Neutrophil (primary cell): Measurements from ENCODE around the gene PKN3.
A peak's percentile ranks its signal among the peaks of the same experiment; 100 is the strongest.

ENCODE experiments used
- H3K27ac ChIP-seq: fragments of 200-600 bp; sonication (generic); 2 replicates; pipeline ENCODE4 v1.5.1; 2016; ENCODE audit warnings: mild to moderate bottlenecking, moderate library complexity
- H3K27me3 ChIP-seq: fragments of 200-600 bp; sonication (generic); 2 replicates; pipeline ENCODE4 v1.6.0; 2016; ENCODE audit warnings: mild to moderate bottlenecking
- H3K36me3 ChIP-seq: fragments of 200-600 bp; sonication (generic); 2 replicates; pipeline ENCODE4 v1.5.1; 2017
- H3K4me1 ChIP-seq, 2 experiments: fragments of 200-600 bp in 1 of 2; sonication (generic) in 1 of 2; 1 replicate in 1 of 2; 2 replicates in 1 of 2; pipeline versions ENCODE4 v1.5.1 to v1.6.1; 2013 to 2016; ENCODE audit warnings: low read depth in 1 of 2, low read length in 1 of 2, mild to moderate bottlenecking in 1 of 2, moderate library complexity in 1 of 2; ENCODE audit not compliant: control insufficient read depth in 1 of 2, insufficient read depth in 1 of 2
- H3K4me3 ChIP-seq, 2 experiments: fragments of 200-600 bp in 1 of 2; sonication (generic) in 1 of 2; 1 replicate in 1 of 2; 2 replicates in 1 of 2; pipeline ENCODE4 v1.5.1; 2013 to 2016; ENCODE audit warnings: low read depth in 1 of 2, low read length in 1 of 2, mild to moderate bottlenecking in 1 of 2, moderate library complexity in 1 of 2
- H3K9me3 ChIP-seq: fragments of 200-600 bp; sonication (generic); 2 replicates; pipeline ENCODE4 v1.5.1; 2016
- CTCF ChIP-seq: fragments of 200-600 bp; sonication (generic); IDR thresholded peaks from 2 replicates; pipeline ENCODE4 v1.5.1; 2016; ENCODE audit warnings: antibody characterized with exemption

The PKN3 gene

GRCh38 chr9:128718475-128718874 lies 16.2 kb downstream of the PKN3 start:
- no peaks in the 10 kb centered on the region for H3K9me3 ChIP-seq
- H3K27ac ChIP-seq, result no peak overlapping the region

GRCh38 chr9:128719919-128720605 lies 17.8 kb downstream of the PKN3 start:
- H3K36me3 ChIP-seq, result peaks cover 34% of the 10 kb centered on the region
- no peak for TF ChIP-seq CTCF
- H3K4me1 ChIP-seq, result peaks cover 19 to 20% of the 10 kb centered on the region in 2 experiments
- no peaks in the 10 kb centered on the region for H3K9me3 ChIP-seq
- H3K27ac ChIP-seq, result no peak overlapping the region
- H3K27me3 ChIP-seq, result no peaks in the 10 kb centered on the region
- no peak overlapping the region for H3K4me3 ChIP-seq

More at GRCh38 chr9:128718475-128718874, 16.2 kb downstream of the PKN3 start:
- no peaks in the 10 kb centered on the region for H3K27me3 ChIP-seq
- peaks cover 6 to 9% of the 10 kb centered on the region in 2 experiments for H3K4me1 ChIP-seq
- no peak for TF ChIP-seq CTCF
- H3K36me3 ChIP-seq, result peaks cover 39% of the 10 kb centered on the region
- no peak overlapping the region for H3K4me3 ChIP-seq

GRCh38 chr9:128720841-128721486 lies 18.7 kb downstream of the PKN3 start:
- no peak overlapping the region for H3K27ac ChIP-seq

GRCh38 chr9:128721487-128722010 lies 19.2 kb downstream of the PKN3 start:
- Histone ChIP-seq H3K27ac (no peak overlapping the region), H3K4me3 (no peak overlapping the region), H3K27me3 (no peaks in the 10 kb centered on the region), H3K36me3 (peaks cover 34% of the 10 kb centered on the region), H3K9me3 (no peaks in the 10 kb centered on the region), H3K4me1 (peaks cover 20 to 21% of the 10 kb centered on the region in 2 experiments)
- no peak for TF ChIP-seq CTCF

More at GRCh38 chr9:128720841-128721486, 18.7 kb downstream of the PKN3 start:
- Histone ChIP-seq H3K36me3 (peaks cover 34% of the 10 kb centered on the region), H3K9me3 (no peaks in the 10 kb centered on the region), H3K4me3 (no peak overlapping the region), H3K4me1 (peaks cover 20 to 21% of the 10 kb centered on the region in 2 experiments), H3K27me3 (no peaks in the 10 kb centered on the region)
- TF ChIP-seq CTCF, result no peak

- peak overlapping the region; percentile 82 for H3K27ac ChIP-seq
- peak overlapping the region; percentile 78 to 88 for H3K4me3 ChIP-seq
- peaks cover 34% of the 10 kb centered on the region for H3K36me3 ChIP-seq
- peaks cover 20 to 21% of the 10 kb centered on the region in 2 experiments for H3K4me1 ChIP-seq
- H3K9me3 ChIP-seq, result no peaks in the 10 kb centered on the region
- H3K27me3 ChIP-seq, result no peaks in the 10 kb centered on the region
- no peak for TF ChIP-seq CTCF
Measured at GRCh38 chr9:128722380-128723351, 20.4 kb downstream of the PKN3 start.
